H1 (cell line): ENCODE measurements around the gene ST6GALNAC5. TPM values are rescaled to one million over a fixed set of nuclear protein-coding genes. Genes with fewer than 3 reads are reported as not detected.

Experiments used
- CTCF ChIA-PET: fragments of 300-600 bp; sonication (Branson Sonifier 250); formaldehyde crosslinking; loops from one replicate; lab custom pipeline; 2021; ENCODE audit not compliant: partially characterized antibody; lab: Charles Lee
- POLR2A ChIA-PET: fragments of 300-600 bp; sonication (Branson Sonifier 250); formaldehyde crosslinking; loops from one replicate; lab custom pipeline; 2021; ENCODE audit warnings: inconsistent platforms; ENCODE audit not compliant: partially characterized antibody; lab: Charles Lee
- DNase-seq, 2 experiments: peaks; one replicate each; pipeline versions ENCODE4 v3.0.0 to v3.0.0-alpha.2; 2010 to 2022; ENCODE audit warnings: low spot score in 2 of 2, low read depth in 1 of 2, mixed read lengths in 1 of 2
- FAIRE-seq: peaks from 2 replicates; lab custom pipeline; 2011; peaks lifted over from hg19 to GRCh38; lab: Jason Lieb, UNC
- H2AFZ ChIP-seq: 2 replicates; pipeline ENCODE4 v1.8.1; 2012; ENCODE audit warnings: low read length, inconsistent platforms
- H2AK5ac ChIP-seq: 2 replicates; pipeline ENCODE4 v1.6.1; 2013; ENCODE audit warnings: low read depth, low read length
- H2BK120ac ChIP-seq: replicated peaks from 2 replicates; pipeline ENCODE3; 2013; ENCODE audit warnings: low read depth, low read length, inconsistent platforms
- H2BK12ac ChIP-seq: 2 replicates; pipeline ENCODE4 v1.6.1; 2013; ENCODE audit warnings: low read depth, low read length
- H2BK15ac ChIP-seq: 2 replicates; pipeline ENCODE4 v1.6.1; 2013; ENCODE audit warnings: low read length
- H2BK20ac ChIP-seq: 2 replicates; pipeline ENCODE4 v1.6.1; 2013; ENCODE audit warnings: low read length
- H2BK5ac ChIP-seq: 2 replicates; pipeline ENCODE4 v1.6.1; 2013; ENCODE audit warnings: low read depth, low read length
- H3K14ac ChIP-seq: 2 replicates; pipeline ENCODE4 v1.6.1; 2013; ENCODE audit warnings: inconsistent platforms; ENCODE audit not compliant: insufficient read length
- H3K18ac ChIP-seq: 2 replicates; pipeline ENCODE4 v1.6.1; 2013; ENCODE audit warnings: low read length; ENCODE audit errors: extremely low read depth
- H3K23ac ChIP-seq: 2 replicates; pipeline ENCODE4 v1.6.1; 2013; ENCODE audit warnings: inconsistent platforms; ENCODE audit not compliant: insufficient read length
- H3K23me2 ChIP-seq: 2 replicates; pipeline ENCODE4 v1.6.1; 2013; ENCODE audit warnings: low read depth, low read length
- H3K27ac ChIP-seq: 2 replicates; pipeline ENCODE4 v1.6.1; 2011; ENCODE audit warnings: low read depth, low read length, inconsistent platforms
- H3K27me3 ChIP-seq, 4 experiments: replicated peaks in 1 of 4; 1 replicate in 1 of 4; 2 replicates in 3 of 4; pipeline versions ENCODE4 v1.6.1 to v1.8.1; 2011 to 2013; ENCODE audit warnings: low read length in 3 of 4, mild to moderate bottlenecking in 3 of 4, inconsistent platforms in 2 of 4, mixed read lengths in 2 of 4, moderate library complexity in 1 of 4; ENCODE audit not compliant: control insufficient read depth in 3 of 4, insufficient read depth in 3 of 4; ENCODE audit errors: extremely low read depth in 1 of 4
- H3K36me3 ChIP-seq, 4 experiments: 2 replicates each; pipeline versions ENCODE4 v1.6.1 to v1.8.1; 2011 to 2013; ENCODE audit warnings: mild to moderate bottlenecking in 4 of 4, low read length in 3 of 4, moderate library complexity in 2 of 4, control low read depth in 1 of 4, inconsistent platforms in 1 of 4; ENCODE audit not compliant: insufficient read depth in 4 of 4, control insufficient read depth in 2 of 4
- H3K4ac ChIP-seq: replicated peaks from 2 replicates; pipeline ENCODE3; 2013; ENCODE audit warnings: low read length, low read depth, mixed read lengths, inconsistent platforms; ENCODE audit not compliant: insufficient read length
- H3K4me1 ChIP-seq, 4 experiments: replicated peaks in 1 of 4; 1 replicate in 1 of 4; 2 replicates in 3 of 4; pipeline versions ENCODE4 v1.6.1 to v1.8.1; 2011 to 2013; ENCODE audit warnings: low read length in 3 of 4, inconsistent platforms in 2 of 4, mixed read lengths in 1 of 4; ENCODE audit not compliant: insufficient read depth in 4 of 4, control insufficient read depth in 3 of 4
- H3K4me2 ChIP-seq, 2 experiments: 2 replicates each; pipeline versions ENCODE4 v1.6.1 to v1.8.1; 2011 to 2013; ENCODE audit warnings: low read depth in 2 of 2, low read length in 2 of 2, control low read depth in 1 of 2, inconsistent platforms in 1 of 2, mild to moderate bottlenecking in 1 of 2; ENCODE audit not compliant: insufficient read depth in 1 of 2
- H3K4me3 ChIP-seq, 4 experiments: fragments of 200-600, 300-600 bp in 1 of 4; sonication (generic), shearing (Covaris generic), sonication (Bioruptor Twin) in 1 of 4; 2 replicates each; pipeline versions ENCODE4 v1.5.1 to v1.8.1; 2011 to 2016; ENCODE audit warnings: low read length in 4 of 4, low read depth in 3 of 4, control low read depth in 2 of 4, inconsistent platforms in 2 of 4, mild to moderate bottlenecking in 2 of 4, mixed read lengths in 1 of 4, moderate library complexity in 1 of 4; ENCODE audit not compliant: insufficient read depth in 2 of 4; ENCODE audit errors: extremely low read depth in 1 of 4
- H3K56ac ChIP-seq: replicated peaks from 2 replicates; pipeline ENCODE3; 2013; ENCODE audit warnings: low read depth, mild to moderate bottlenecking, mixed read lengths, low read length, inconsistent platforms; ENCODE audit not compliant: insufficient read length
- H3K79me1 ChIP-seq: 2 replicates; pipeline ENCODE4 v1.6.1; 2013; ENCODE audit warnings: low read depth, low read length, control low read depth
- H3K79me2 ChIP-seq, 2 experiments: 2 replicates each; pipeline versions ENCODE4 v1.6.1 to v1.8.1; 2012 to 2013; ENCODE audit warnings: low read length in 2 of 2, mild to moderate bottlenecking in 2 of 2, inconsistent platforms in 1 of 2; ENCODE audit not compliant: insufficient read depth in 2 of 2, control insufficient read depth in 1 of 2
- H3K9ac ChIP-seq, 4 experiments: replicated peaks in 1 of 4; 1 replicate in 1 of 4; 2 replicates in 3 of 4; pipeline versions ENCODE4 v1.6.1 to v1.8.1; 2011 to 2013; ENCODE audit warnings: low read depth in 3 of 4, low read length in 3 of 4, control low read depth in 2 of 4, mild to moderate bottlenecking in 2 of 4, moderate library complexity in 2 of 4, inconsistent platforms in 1 of 4; ENCODE audit errors: extremely low read depth in 1 of 4
- H3K9me3 ChIP-seq, 2 experiments: 2 replicates each; pipeline versions ENCODE4 v1.6.1 to v1.8.1; 2012 to 2013; ENCODE audit warnings: mild to moderate bottlenecking in 2 of 2, moderate library complexity in 2 of 2, control low read depth in 1 of 2, inconsistent platforms in 1 of 2, low read depth in 1 of 2, low read length in 1 of 2, mixed read lengths in 1 of 2; ENCODE audit not compliant: insufficient read depth in 2 of 2
- H4K20me1 ChIP-seq, 2 experiments: replicated peaks in 1 of 2; 2 replicates each; pipeline versions ENCODE3 to v1.8.1; 2011 to 2013; ENCODE audit warnings: inconsistent platforms in 2 of 2, low read length in 2 of 2, mild to moderate bottlenecking in 1 of 2; ENCODE audit not compliant: insufficient read depth in 2 of 2, control insufficient read depth in 1 of 2
- H4K5ac ChIP-seq: 2 replicates; pipeline ENCODE4 v1.6.1; 2013; ENCODE audit warnings: low read length, low read depth, mixed read lengths, inconsistent platforms; ENCODE audit not compliant: insufficient read length
- H4K8ac ChIP-seq: 2 replicates; pipeline ENCODE4 v1.8.0; 2013; ENCODE audit warnings: mild to moderate bottlenecking, moderate library complexity, low read length, inconsistent platforms; ENCODE audit not compliant: insufficient read depth; ENCODE audit errors: extremely low read depth
- H4K91ac ChIP-seq: replicated peaks from 2 replicates; pipeline ENCODE3; 2013; ENCODE audit warnings: low read length, mixed read lengths, inconsistent platforms; ENCODE audit not compliant: insufficient read length
- BACH1 ChIP-seq: IDR thresholded peaks from 2 replicates; pipeline ENCODE4 v1.6.1; 2012; ENCODE audit warnings: low read length, improper control_type of control experiment
- CHD2 ChIP-seq: IDR thresholded peaks from 2 replicates; pipeline ENCODE4 v1.6.1; 2012; ENCODE audit warnings: low read length, improper control_type of control experiment
- CREB1 ChIP-seq: IDR thresholded peaks from 2 replicates; pipeline ENCODE4 v1.6.1; 2012; ENCODE audit warnings: inconsistent platforms
- E2F6 ChIP-seq: IDR thresholded peaks from 2 replicates; pipeline ENCODE4 v1.6.1; 2012; ENCODE audit warnings: inconsistent platforms
- EP300 ChIP-seq, 2 experiments: IDR thresholded peaks; 1 replicate in 1 of 2; 2 replicates in 1 of 2; pipeline ENCODE4 v1.6.1; 2011 to 2012; ENCODE audit warnings: low read depth in 2 of 2, low read length in 2 of 2, mild to moderate bottlenecking in 2 of 2, borderline replicate concordance in 1 of 2, inconsistent platforms in 1 of 2, moderate library complexity in 1 of 2
- EZH2 ChIP-seq: fragments of 200-600 bp; sonication (generic); IDR thresholded peaks from 2 replicates; pipeline ENCODE4 v1.7.1; 2012; ENCODE audit warnings: low read depth, mild to moderate bottlenecking, moderate library complexity, low read length, inconsistent platforms; ENCODE audit not compliant: severe bottlenecking
- GABPA ChIP-seq: IDR thresholded peaks from 2 replicates; pipeline ENCODE4 v1.6.1; 2011; ENCODE audit warnings: mild to moderate bottlenecking, low read length, moderate library complexity, borderline replicate concordance; ENCODE audit not compliant: insufficient read depth
- SIN3A ChIP-seq, 2 experiments: IDR thresholded peaks in 1 of 2; conservative IDR thresholded peaks in 1 of 2; 2 replicates each; pipeline ENCODE4 v1.6.1; 2011 to 2012; ENCODE audit warnings: low read length in 2 of 2, improper control_type of control experiment in 1 of 2, low read depth in 1 of 2, mild to moderate bottlenecking in 1 of 2
- SIRT6 ChIP-seq: IDR thresholded peaks from one replicate; pipeline ENCODE4 v1.7.1; 2012; ENCODE audit warnings: low read length, inconsistent platforms
- SIX5 ChIP-seq: IDR thresholded peaks from 2 replicates; pipeline ENCODE4 v1.6.1; 2011; ENCODE audit warnings: mild to moderate bottlenecking, low read depth, low read length
- SP2 ChIP-seq: IDR thresholded peaks from 2 replicates; pipeline ENCODE4 v1.6.1; 2012; ENCODE audit warnings: mild to moderate bottlenecking, low read length, inconsistent platforms
- TEAD4 ChIP-seq: IDR thresholded peaks from 2 replicates; pipeline ENCODE4 v1.6.1; 2012; ENCODE audit warnings: low read depth, low read length, inconsistent platforms, mixed read lengths
- WGBS, 2 experiments: shearing (Covaris generic) in 1 of 2; methylation state at CpG; one replicate each; pipeline versions ENCODE4 v1.1.6 to v1.1.7; 2013 to 2015; ENCODE audit warnings: low lambda C conversion rate in 2 of 2, mixed read lengths in 2 of 2, inconsistent platforms in 1 of 2, low coverage in 1 of 2, missing lambda C conversion rate in 1 of 2; ENCODE audit not compliant: insufficient replicate concordance in 2 of 2, insufficient coverage in 1 of 2, insufficient read length in 1 of 2; ENCODE audit errors: extremely low coverage in 1 of 2, missing lambda C conversion rate in 1 of 2; 5-methylcytosine and 5-hydroxymethylcytosine counted together
- polyA plus RNA-seq, 7 experiments: library from polyadenylated mRNA; depleted of rRNA in 3 of 7; stranded (reverse) in 5 of 7; unstranded in 2 of 7; fragments of >200 nt in 5 of 7; fragments of 200-250 nt in 2 of 7; gene quantifications; 1 replicate in 5 of 7; 2 replicates in 1 of 7; 4 replicates in 1 of 7; pipeline versions ENCODE4 v1.2.1 to v1.2.3, GENCODE V29; 2011 to 2013; ENCODE audit warnings: missing spikeins in 2 of 7, mixed read lengths in 2 of 7
- total RNA-seq: library from RNA; stranded (reverse); fragmentation: NEBNext Ultra II Directional; extraction: Animal tissue kit (Norgen Biotek cat#: 25700); gene quantifications from 2 replicates; pipeline ENCODE4 v1.2.1, GENCODE V29; 2021

Gene ST6GALNAC5
- total and polyA plus RNA-seq, 2 of the 8 experiments (the other 6 are each of a cell fraction or from before 2014, with no cell fraction given), result 6.2 to 7.3 TPM

- H3K18ac ChIP-seq, result no peak overlapping the region
- no peak overlapping the region for H3K4me2 ChIP-seq
- H3K27ac ChIP-seq, result no peak overlapping the region
- no peak overlapping the region for H3K56ac ChIP-seq
- DNase-seq (no peak), FAIRE-seq (no peak)
- no peak overlapping the region for H2BK20ac ChIP-seq
- CTCF ChIA-PET, result interaction anchor here (0.8 to 1.3 kb wide), 4 partner anchors 13 to 142 kb away, joined by 3 to 5 read pairs (median 3); no protein-coding TSS in a partner anchor
- H4K8ac ChIP-seq, result no peak overlapping the region
- no peak overlapping the region for H2BK5ac ChIP-seq
- no peak overlapping the region for H3K23ac ChIP-seq
- H3K27me3 ChIP-seq, result no peaks in the 10 kb centered on the region
- no peaks in the 10 kb centered on the region for H3K23me2 ChIP-seq
- H3K14ac ChIP-seq, result no peak overlapping the region
- H3K79me1 ChIP-seq, result no peaks in the 10 kb centered on the region
- no peak overlapping the region for H2AFZ ChIP-seq
- H4K5ac ChIP-seq, result no peak overlapping the region
- no peaks in the 10 kb centered on the region for H3K9me3 ChIP-seq
- H3K36me3 ChIP-seq, result no peaks in the 10 kb centered on the region; a peak in 1 of 8 replicates
- POLR2A ChIA-PET, result no interaction called here
- H2BK15ac ChIP-seq, result no peak overlapping the region
- WGBS, 2 experiments, result 79% methylated on average over 1 of the region's 1 CpG; no CpG with 5 or more reads in 1 of the 2 experiments
- no peak overlapping the region for H3K4me3 ChIP-seq
- no peaks in the 10 kb centered on the region for H4K20me1 ChIP-seq
- TF ChIP-seq TEAD4, result no peak
- no peak for TF ChIP-seq SIRT6
- TF ChIP-seq E2F6, result no peak
- TF ChIP-seq EZH2, result no peak
- no peak for TF ChIP-seq CREB1
- TF ChIP-seq SIN3A (conservative IDR thresholded peaks at IDR 0.05 in 1 of 2, IDR thresholded peaks at IDR 0.05 in 1 of 2; ENCODE audit: low read depth in 1 of 2, low read length in 2 of 2), result no peak
- TF ChIP-seq SIX5, result no peak
- TF ChIP-seq CHD2, result no peak
- no peak for TF ChIP-seq GABPA
- TF ChIP-seq BACH1, result no peak
- no peak for TF ChIP-seq SP2
- TF ChIP-seq EP300 (IDR thresholded peaks at IDR 0.05; ENCODE audit: borderline replicate concordance in 1 of 2, low read depth in 2 of 2, low read length in 2 of 2), result no peak
- H3K4ac ChIP-seq, result no peak overlapping the region
- no peak overlapping the region for H2BK12ac ChIP-seq
- no peak overlapping the region for H2AK5ac ChIP-seq
- no peaks in the 10 kb centered on the region for H3K79me2 ChIP-seq
- no peak overlapping the region for H2BK120ac ChIP-seq
- no peaks in the 10 kb centered on the region for H3K4me1 ChIP-seq
- H4K91ac ChIP-seq, result no peak overlapping the region
- H3K9ac ChIP-seq, result no peak overlapping the region
Observed at GRCh38 chr1:77047575-77047974, 180.3 kb downstream of the ST6GALNAC5 start.
